Smooth muscle cell (in vitro differentiated cells): Measurements from ENCODE around the gene FGF6. TPM values are rescaled to one million over a fixed set of nuclear protein-coding genes. Genes with fewer than 3 reads are reported as not detected.

Experiments
- DNase-seq: peaks from one replicate; lab custom pipeline; 2025; ENCODE audit not compliant: unreplicated experiment; lab: John Stamatoyannopoulos, UW
- H2AFZ ChIP-seq: fragments of 200-600 bp; sonication (generic); 2 replicates; pipeline ENCODE4 v1.6.0; 2016; ENCODE audit warnings: antibody characterized with exemption, low read depth, mild to moderate bottlenecking
- H3F3A ChIP-seq: fragments of 200-600 bp; sonication (generic); 2 replicates; pipeline ENCODE4 v1.6.0; 2017; ENCODE audit warnings: antibody characterized with exemption, low read depth
- H3K27ac ChIP-seq: fragments of 200-600 bp; sonication (generic); 2 replicates; pipeline ENCODE4 v1.5.1; 2016; ENCODE audit warnings: low read depth, mild to moderate bottlenecking
- H3K27me3 ChIP-seq: fragments of 200-600 bp; sonication (generic); 2 replicates; pipeline ENCODE4 v1.6.1; 2016; ENCODE audit warnings: low read depth, mild to moderate bottlenecking
- H3K36me3 ChIP-seq: fragments of 200-600 bp; sonication (generic); 2 replicates; pipeline ENCODE4 v1.5.1; 2016; ENCODE audit warnings: low read depth
- H3K4me1 ChIP-seq: fragments of 200-600 bp; sonication (generic); 2 replicates; pipeline ENCODE4 v1.5.1; 2016; ENCODE audit warnings: low read depth
- H3K4me2 ChIP-seq: fragments of 200-600 bp; sonication (generic); 2 replicates; pipeline ENCODE4 v1.6.0; 2016; ENCODE audit warnings: mild to moderate bottlenecking
- H3K4me3 ChIP-seq: fragments of 200-600 bp; sonication (generic); 2 replicates; pipeline ENCODE4 v1.5.1; 2016; ENCODE audit warnings: mild to moderate bottlenecking
- H3K79me2 ChIP-seq: fragments of 200-600 bp; sonication (generic); 2 replicates; pipeline ENCODE4 v1.6.0; 2016; ENCODE audit warnings: low read depth, mild to moderate bottlenecking
- H3K9ac ChIP-seq: fragments of 200-600 bp; sonication (generic); 2 replicates; pipeline ENCODE4 v1.6.0; 2016; ENCODE audit warnings: low read depth
- H3K9me3 ChIP-seq: fragments of 200-600 bp; sonication (generic); replicated peaks from 2 replicates; pipeline ENCODE4 v1.5.1; 2016; ENCODE audit warnings: low read depth
- H4K20me1 ChIP-seq: fragments of 200-600 bp; sonication (generic); 2 replicates; pipeline ENCODE4 v1.6.0; 2016; ENCODE audit warnings: low read depth
- WGBS: methylation state at CpG from one replicate; pipeline ENCODE4 v1.1.7; 2016; ENCODE audit warnings: low lambda C conversion rate; 5-methylcytosine and 5-hydroxymethylcytosine counted together
- polyA plus RNA-seq: library from polyadenylated mRNA; unstranded; fragments of >200 nt; fragmentation: Nextera tagmentation; extraction: Ambion mirVana; gene quantifications from 2 replicates; pipeline ENCODE4 v1.2.1, GENCODE V29; 2016
- total RNA-seq: library from RNA; depleted of rRNA; stranded (reverse); fragments of >200 nt; gene quantifications from 2 replicates; pipeline ENCODE4 v1.2.3, GENCODE V29; 2014
- TF ChIP-seq, protein P1 (sequence below): fragments of 200-600 bp; sonication (generic); IDR thresholded peaks from 2 replicates; pipeline ENCODE4 v1.5.1; 2017; ENCODE audit warnings: borderline replicate concordance, mild to moderate bottlenecking, antibody characterized with exemption; ENCODE audit not compliant: insufficient read depth, poor library complexity, severe bottlenecking

Gene FGF6
- total and polyA plus RNA-seq, 2 experiments from 2014 or later, result not detected

DNA sequence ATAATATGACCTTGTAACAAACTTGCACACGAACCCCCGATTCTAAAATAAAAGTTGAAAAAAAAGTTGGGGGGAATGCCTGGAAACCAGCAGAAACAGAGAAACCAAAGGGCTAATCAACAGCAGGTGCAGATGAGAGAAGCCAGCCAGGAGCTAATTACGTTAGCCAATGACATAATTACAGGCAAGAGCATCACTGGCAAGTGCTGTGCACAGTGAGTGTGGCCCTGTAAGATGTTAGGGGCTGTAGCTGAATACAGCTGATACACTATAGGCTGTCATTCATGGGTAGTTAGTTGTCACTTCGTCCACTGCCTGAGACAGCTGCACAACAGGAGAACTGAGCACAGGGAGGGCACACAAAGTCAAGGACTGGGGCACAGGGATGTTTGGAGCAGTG, 58.8 kb downstream of the FGF6 start:
- Histone ChIP-seq H3K27me3 (no peaks in the 10 kb centered on the region), H4K20me1 (no peaks in the 10 kb centered on the region), H3K9me3 (no peaks in the 10 kb centered on the region), H3K4me1 (no peaks in the 10 kb centered on the region), H3K9ac (no peak overlapping the region), H2AFZ (no peak overlapping the region), H3K36me3 (no peaks in the 10 kb centered on the region), H3K79me2 (no peaks in the 10 kb centered on the region), H3K27ac (no peak overlapping the region), H3K4me2 (no peak overlapping the region), H3F3A (no peaks in the 10 kb centered on the region), H3K4me3 (no peak overlapping the region)
- 86% methylated on average over 4 of the region's 4 CpGs for WGBS
- TF ChIP-seq, protein P1, sequence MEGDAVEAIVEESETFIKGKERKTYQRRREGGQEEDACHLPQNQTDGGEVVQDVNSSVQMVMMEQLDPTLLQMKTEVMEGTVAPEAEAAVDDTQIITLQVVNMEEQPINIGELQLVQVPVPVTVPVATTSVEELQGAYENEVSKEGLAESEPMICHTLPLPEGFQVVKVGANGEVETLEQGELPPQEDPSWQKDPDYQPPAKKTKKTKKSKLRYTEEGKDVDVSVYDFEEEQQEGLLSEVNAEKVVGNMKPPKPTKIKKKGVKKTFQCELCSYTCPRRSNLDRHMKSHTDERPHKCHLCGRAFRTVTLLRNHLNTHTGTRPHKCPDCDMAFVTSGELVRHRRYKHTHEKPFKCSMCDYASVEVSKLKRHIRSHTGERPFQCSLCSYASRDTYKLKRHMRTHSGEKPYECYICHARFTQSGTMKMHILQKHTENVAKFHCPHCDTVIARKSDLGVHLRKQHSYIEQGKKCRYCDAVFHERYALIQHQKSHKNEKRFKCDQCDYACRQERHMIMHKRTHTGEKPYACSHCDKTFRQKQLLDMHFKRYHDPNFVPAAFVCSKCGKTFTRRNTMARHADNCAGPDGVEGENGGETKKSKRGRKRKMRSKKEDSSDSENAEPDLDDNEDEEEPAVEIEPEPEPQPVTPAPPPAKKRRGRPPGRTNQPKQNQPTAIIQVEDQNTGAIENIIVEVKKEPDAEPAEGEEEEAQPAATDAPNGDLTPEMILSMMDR, result no peak
- DNase-seq, result no peak

Other genes starting within 250 kb of the FGF6 start
- 462 and 556 TPM in 2 replicates for gene CCND2, start 172.1 kb downstream of the FGF6 start, total RNA-seq
- gene CCND2, start 172.1 kb downstream of the FGF6 start, polyA plus RNA-seq, result 280 and 356 TPM in 2 replicates
- 21.0 and 21.6 TPM in 2 replicates for gene TIGAR, start 124.6 kb downstream of the FGF6 start, total RNA-seq
- gene TIGAR, start 124.6 kb downstream of the FGF6 start, polyA plus RNA-seq, result 26.1 and 36.0 TPM in 2 replicates
- gene FGF23, start 66.1 kb downstream of the FGF6 start, total RNA-seq, result not detected in 2 replicates
- gene FGF23, start 66.1 kb downstream of the FGF6 start, polyA plus RNA-seq, result not detected in 2 replicates
- 16.6 and 20.7 TPM in 2 replicates for gene RAD51AP1, start 93.1 kb upstream of the FGF6 start, total RNA-seq
- 8.7 and 12.4 TPM in 2 replicates for gene RAD51AP1, start 93.1 kb upstream of the FGF6 start, polyA plus RNA-seq
- 27.1 and 43.5 TPM in 2 replicates for gene DYRK4, start 116.4 kb upstream of the FGF6 start, total RNA-seq
- gene DYRK4, start 116.4 kb upstream of the FGF6 start, polyA plus RNA-seq, result 61.6 and 62.7 TPM in 2 replicates
- gene AKAP3, start 203.2 kb upstream of the FGF6 start, total RNA-seq, result 0.13 TPM in 2 replicates
- 1.4 TPM in 1 of 2 replicates, not detected in the other for gene AKAP3, start 203.2 kb upstream of the FGF6 start, polyA plus RNA-seq
- gene NDUFA9, start 203.3 kb upstream of the FGF6 start, total RNA-seq, result 61.3 and 99.9 TPM in 2 replicates
- gene NDUFA9, start 203.3 kb upstream of the FGF6 start, polyA plus RNA-seq, result 152 TPM in 2 replicates